ENCODE results near the gene ANO4. TPM values are rescaled to one million over a fixed set of nuclear protein-coding genes. Genes with fewer than 3 reads are reported as not detected.

Gene ANO4
- total and polyA plus RNA-seq, 2 donors (not counting 1 experiment from before 2014, with no cell fraction given), result not detected

DNA sequence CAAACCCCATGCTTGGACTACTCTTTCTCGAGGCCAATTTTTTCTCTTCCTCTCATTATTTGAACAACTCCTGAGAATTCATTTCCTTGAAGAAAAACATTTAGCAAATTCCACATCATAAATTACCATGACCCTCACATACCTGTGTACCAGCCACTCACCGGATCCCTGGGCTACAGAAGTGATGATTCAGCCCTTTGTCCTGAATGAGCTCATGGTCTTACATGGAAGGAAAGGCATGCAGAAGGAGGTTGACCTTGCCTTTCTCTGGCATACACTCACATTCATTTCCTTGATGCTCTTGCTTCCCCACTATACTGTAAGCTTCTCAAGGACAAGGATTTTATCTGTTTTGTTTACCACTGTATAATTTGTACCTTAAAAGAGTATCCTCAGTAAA, 224.0 kb downstream of the ANO4 start:
- Mint-ChIP-seq H3K4me3 (no peak overlapping the region), H3K27ac (no peak overlapping the region), H3K27me3 (no peaks in the 10 kb centered on the region), H3K4me1 (no peaks in the 10 kb centered on the region), H3K9me3 (ENCODE audit: insufficient read depth) (no peaks in the 10 kb centered on the region)
- Histone ChIP-seq H3K27ac (ENCODE audit: low read length in 2 of 2) (no peak overlapping the region), H3K4me1 (ENCODE audit: control insufficient read depth in 2 of 2, insufficient read depth in 2 of 2, low read length in 2 of 2) (no peaks in the 10 kb centered on the region), H3K4me3 (ENCODE audit: control extremely low read depth in 1 of 5, extremely low read depth in 1 of 5, insufficient read depth in 1 of 5, low read depth in 2 of 5, low read length in 4 of 5) (no peak overlapping the region), H3K27me3 (replicated peaks in 1 of 4; ENCODE audit: control extremely low read depth in 1 of 4, control insufficient read depth in 3 of 4, insufficient read depth in 4 of 4, low read length in 3 of 4) (no peaks in the 10 kb centered on the region), H3K36me3 (replicated peaks in 1 of 2; ENCODE audit: control extremely low read depth in 1 of 2, control insufficient read depth in 1 of 2, extremely low read depth in 1 of 2, insufficient read depth in 2 of 2, low read length in 1 of 2) (no peaks in the 10 kb centered on the region), H3K9me3 (ENCODE audit: control extremely low read depth in 1 of 3, control insufficient read depth in 2 of 3, insufficient read depth in 1 of 3, low read length in 2 of 3) (no peaks in the 10 kb centered on the region), H4K20me1 (ENCODE audit: control insufficient read depth, insufficient read depth, low read length, poor library complexity, severe bottlenecking) (no peaks in the 10 kb centered on the region), H3K9ac (ENCODE audit: low read length) (no peak overlapping the region), H3K79me2 (ENCODE audit: control insufficient read depth, insufficient read depth, low read length) (no peaks in the 10 kb centered on the region), H3K4me2 (replicated peaks; ENCODE audit: low read depth, low read length, poor library complexity, severe bottlenecking) (no peak overlapping the region), H2AFZ (ENCODE audit: insufficient read depth, low read depth, low read length, poor library complexity, severe bottlenecking) (no peak overlapping the region)
- DNase-seq (no peak), ATAC-seq (ENCODE audit: low read depth) (no peak)
- CTCF ChIA-PET, result no interaction called here
- no peak for TF ChIP-seq EZH2 (IDR thresholded peaks at IDR 0.05; ENCODE audit: borderline replicate concordance, insufficient read depth, low read depth, low read length, poor library complexity, severe bottlenecking)
- TF ChIP-seq, protein P1, sequence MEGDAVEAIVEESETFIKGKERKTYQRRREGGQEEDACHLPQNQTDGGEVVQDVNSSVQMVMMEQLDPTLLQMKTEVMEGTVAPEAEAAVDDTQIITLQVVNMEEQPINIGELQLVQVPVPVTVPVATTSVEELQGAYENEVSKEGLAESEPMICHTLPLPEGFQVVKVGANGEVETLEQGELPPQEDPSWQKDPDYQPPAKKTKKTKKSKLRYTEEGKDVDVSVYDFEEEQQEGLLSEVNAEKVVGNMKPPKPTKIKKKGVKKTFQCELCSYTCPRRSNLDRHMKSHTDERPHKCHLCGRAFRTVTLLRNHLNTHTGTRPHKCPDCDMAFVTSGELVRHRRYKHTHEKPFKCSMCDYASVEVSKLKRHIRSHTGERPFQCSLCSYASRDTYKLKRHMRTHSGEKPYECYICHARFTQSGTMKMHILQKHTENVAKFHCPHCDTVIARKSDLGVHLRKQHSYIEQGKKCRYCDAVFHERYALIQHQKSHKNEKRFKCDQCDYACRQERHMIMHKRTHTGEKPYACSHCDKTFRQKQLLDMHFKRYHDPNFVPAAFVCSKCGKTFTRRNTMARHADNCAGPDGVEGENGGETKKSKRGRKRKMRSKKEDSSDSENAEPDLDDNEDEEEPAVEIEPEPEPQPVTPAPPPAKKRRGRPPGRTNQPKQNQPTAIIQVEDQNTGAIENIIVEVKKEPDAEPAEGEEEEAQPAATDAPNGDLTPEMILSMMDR (IDR thresholded peaks at IDR 0.05), result no peak
- 92% methylated on average over 1 of the region's 2 CpGs for WGBS (ENCODE audit: insufficient coverage)
- POLR2A ChIA-PET, result no interaction called here
- intact Hi-C loops (cut with micrococcal nuclease), result no loop called here

DNA sequence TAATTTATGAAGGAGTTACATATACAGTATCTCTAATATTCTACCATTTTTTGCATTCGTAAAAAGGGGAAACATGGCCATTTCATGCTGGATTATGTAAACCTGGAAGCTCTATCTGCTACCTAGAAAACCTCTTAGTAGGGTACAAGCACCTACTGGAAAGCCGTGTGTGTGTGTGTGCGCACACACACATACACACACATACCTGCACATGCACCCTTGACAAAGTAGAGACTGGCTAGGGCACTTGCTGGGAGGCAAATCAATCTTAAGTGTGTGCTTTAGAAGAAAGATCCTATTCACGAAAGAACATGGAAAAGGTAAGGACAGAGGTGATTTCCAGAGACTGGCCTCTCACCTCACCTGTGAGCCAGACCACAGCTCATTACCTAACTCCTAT, 224.6 kb downstream of the ANO4 start:
- H3K27me3 ChIP-seq (replicated peaks in 1 of 4; ENCODE audit: control extremely low read depth in 1 of 4, control insufficient read depth in 3 of 4, insufficient read depth in 4 of 4, low read length in 3 of 4), result no peaks in the 10 kb centered on the region
- WGBS (ENCODE audit: insufficient coverage), result no CpG with 5 or more reads among the region's 4 CpGs
- H3K4me2 ChIP-seq (replicated peaks; ENCODE audit: low read depth, low read length, poor library complexity, severe bottlenecking), result no peak overlapping the region
- H3K79me2 ChIP-seq (ENCODE audit: control insufficient read depth, insufficient read depth, low read length), result no peaks in the 10 kb centered on the region
- no peaks in the 10 kb centered on the region for H3K36me3 ChIP-seq (replicated peaks in 1 of 2; ENCODE audit: control extremely low read depth in 1 of 2, control insufficient read depth in 1 of 2, extremely low read depth in 1 of 2, insufficient read depth in 2 of 2, low read length in 1 of 2)
- no peak overlapping the region for H3K27ac ChIP-seq (ENCODE audit: low read length in 2 of 2)
- no peak overlapping the region for H2AFZ ChIP-seq (ENCODE audit: insufficient read depth, low read depth, low read length, poor library complexity, severe bottlenecking)
- Mint-ChIP-seq H3K9me3 (ENCODE audit: insufficient read depth) (no peaks in the 10 kb centered on the region), H3K27me3 (no peaks in the 10 kb centered on the region), H3K27ac (no peak overlapping the region), H3K4me1 (no peaks in the 10 kb centered on the region), H3K4me3 (no peak overlapping the region)
- H3K4me3 ChIP-seq (ENCODE audit: control extremely low read depth in 1 of 5, extremely low read depth in 1 of 5, insufficient read depth in 1 of 5, low read depth in 2 of 5, low read length in 4 of 5), result no peak overlapping the region
- intact Hi-C loops (cut with micrococcal nuclease), result no loop called here
- no peaks in the 10 kb centered on the region for H3K9me3 ChIP-seq (ENCODE audit: control extremely low read depth in 1 of 3, control insufficient read depth in 2 of 3, insufficient read depth in 1 of 3, low read length in 2 of 3)
- ATAC-seq (ENCODE audit: low read depth) (no peak), DNase-seq (no peak)
- TF ChIP-seq EZH2 (IDR thresholded peaks at IDR 0.05; ENCODE audit: borderline replicate concordance, insufficient read depth, low read depth, low read length, poor library complexity, severe bottlenecking), result no peak
- TF ChIP-seq, protein P1 (IDR thresholded peaks at IDR 0.05), result no peak
- H3K4me1 ChIP-seq (ENCODE audit: control insufficient read depth in 2 of 2, insufficient read depth in 2 of 2, low read length in 2 of 2), result no peaks in the 10 kb centered on the region
- H3K9ac ChIP-seq (ENCODE audit: low read length), result no peak overlapping the region
- CTCF ChIA-PET, result no interaction called here
- POLR2A ChIA-PET, result no interaction called here
- no peaks in the 10 kb centered on the region for H4K20me1 ChIP-seq (ENCODE audit: control insufficient read depth, insufficient read depth, low read length, poor library complexity, severe bottlenecking)

Data from B cell (primary cell).